Neutrophil (primary cell): ENCODE measurements around the gene TRIM41.

Source experiments
- H3K27ac ChIP-seq: fragments of 200-600 bp; sonication (generic); 2 replicates; pipeline ENCODE4 v1.5.1; 2016; ENCODE audit warnings: mild to moderate bottlenecking, moderate library complexity
- H3K27me3 ChIP-seq: fragments of 200-600 bp; sonication (generic); 2 replicates; pipeline ENCODE4 v1.6.0; 2016; ENCODE audit warnings: mild to moderate bottlenecking
- H3K36me3 ChIP-seq: fragments of 200-600 bp; sonication (generic); 2 replicates; pipeline ENCODE4 v1.5.1; 2017
- H3K4me1 ChIP-seq, 2 experiments: fragments of 200-600 bp in 1 of 2; sonication (generic) in 1 of 2; 1 replicate in 1 of 2; 2 replicates in 1 of 2; pipeline versions ENCODE4 v1.5.1 to v1.6.1; 2013 to 2016; ENCODE audit warnings: low read depth in 1 of 2, low read length in 1 of 2, mild to moderate bottlenecking in 1 of 2, moderate library complexity in 1 of 2; ENCODE audit not compliant: control insufficient read depth in 1 of 2, insufficient read depth in 1 of 2
- H3K4me3 ChIP-seq, 2 experiments: fragments of 200-600 bp in 1 of 2; sonication (generic) in 1 of 2; 1 replicate in 1 of 2; 2 replicates in 1 of 2; pipeline ENCODE4 v1.5.1; 2013 to 2016; ENCODE audit warnings: low read depth in 1 of 2, low read length in 1 of 2, mild to moderate bottlenecking in 1 of 2, moderate library complexity in 1 of 2
- H3K9me3 ChIP-seq: fragments of 200-600 bp; sonication (generic); 2 replicates; pipeline ENCODE4 v1.5.1; 2016
- CTCF ChIP-seq: fragments of 200-600 bp; sonication (generic); IDR thresholded peaks from 2 replicates; pipeline ENCODE4 v1.5.1; 2016; ENCODE audit warnings: antibody characterized with exemption

The TRIM41 gene

GRCh38 chr5:181231432-181231831 is 8.4 kb downstream of the TRIM41 start:
- Histone ChIP-seq H3K27me3 (no peaks in the 10 kb centered on the region), H3K27ac (no peak overlapping the region), H3K9me3 (no peaks in the 10 kb centered on the region), H3K36me3 (peaks cover 70% of the 10 kb centered on the region), H3K4me1 (peaks cover 0 to under 1% of the 10 kb centered on the region in 2 experiments), H3K4me3 (no peak overlapping the region)
- TF ChIP-seq CTCF, result no peak

- Histone ChIP-seq H3K9me3 (no peaks in the 10 kb centered on the region), H3K4me1 (no peaks in the 10 kb centered on the region), H3K27me3 (no peaks in the 10 kb centered on the region), H3K27ac (no peak overlapping the region), H3K4me3 (no peak overlapping the region), H3K36me3 (peaks cover 82% of the 10 kb centered on the region)
- no peak for TF ChIP-seq CTCF
These were observed 9.5 kb downstream of the TRIM41 start for GRCh38 chr5:181232593-181232992.

GRCh38 chr5:181233088-181233800 is 10.2 kb downstream of the TRIM41 start:
- Histone ChIP-seq H3K36me3 (peaks cover 88% of the 10 kb centered on the region), H3K27me3 (no peaks in the 10 kb centered on the region), H3K4me1 (no peaks in the 10 kb centered on the region), H3K4me3 (no peak overlapping the region), H3K9me3 (no peaks in the 10 kb centered on the region), H3K27ac (no peak overlapping the region)
- TF ChIP-seq CTCF, result no peak

- Histone ChIP-seq H3K4me1 (no peaks in the 10 kb centered on the region), H3K4me3 (no peak overlapping the region), H3K9me3 (no peaks in the 10 kb centered on the region), H3K27me3 (no peaks in the 10 kb centered on the region), H3K36me3 (peaks cover 94% of the 10 kb centered on the region), H3K27ac (no peak overlapping the region)
- TF ChIP-seq CTCF, result no peak
These were observed 10.8 kb downstream of the TRIM41 start for GRCh38 chr5:181233801-181234454.

- no peak overlapping the region for H3K4me3 ChIP-seq
- H3K27me3 ChIP-seq, result no peaks in the 10 kb centered on the region
- peaks cover 96% of the 10 kb centered on the region for H3K36me3 ChIP-seq
- no peaks in the 10 kb centered on the region for H3K4me1 ChIP-seq
- peak overlapping the region; percentile 36 for H3K27ac ChIP-seq
- no peaks in the 10 kb centered on the region for H3K9me3 ChIP-seq
- TF ChIP-seq CTCF, result no peak
These were observed 11.6 kb downstream of the TRIM41 start for GRCh38 chr5:181234455-181235306.
